Measurements from ENCODE around the gene NEDD4. TPM values are rescaled to one million over a fixed set of nuclear protein-coding genes. Genes with fewer than 3 reads are reported as not detected.
"Not testable (repeated sequence)": the region's sequence is repeated elsewhere in the genome, so short reads cannot be mapped to it uniquely, and the experiment has no call there.

NEDD4 gene
- polyA plus RNA-seq, 1 experiment, result 13.3 TPM

GRCh38 chr15:56014677-56015076, 21.3 kb upstream of the NEDD4 start:
- ChIA-PET POLR2A (no interaction called here), CTCF (no interaction called here)
- no peak for TF ChIP-seq CTCF (IDR thresholded peaks at IDR 0.05; ENCODE audit: insufficient read depth, low read depth, low read length)
- DNase-seq (ENCODE audit: low read depth), result no peak
- no peak overlapping the region for H3K4me3 ChIP-seq (ENCODE audit: low read depth, low read length)
- H3K27me3 ChIP-seq (ENCODE audit: control insufficient read depth, insufficient read depth, low read length), result no peaks in the 10 kb centered on the region
- no peaks in the 10 kb centered on the region for H3K36me3 ChIP-seq (ENCODE audit: control insufficient read depth, insufficient read depth, low read length)

GRCh38 chr15:56007053-56007452, 13.6 kb upstream of the NEDD4 start:
- H3K27me3 ChIP-seq (ENCODE audit: control insufficient read depth, insufficient read depth, low read length); DNase-seq (ENCODE audit: low read depth); POLR2A ChIA-PET; H3K36me3 ChIP-seq (ENCODE audit: control insufficient read depth, insufficient read depth, low read length); CTCF ChIA-PET: not testable (repeated sequence)
- H3K4me3 ChIP-seq (ENCODE audit: low read depth, low read length), result peak overlapping the region; percentile 37

GRCh38 chr15:56006371-56006770, 13.0 kb upstream of the NEDD4 start:
- H3K36me3 ChIP-seq (ENCODE audit: control insufficient read depth, insufficient read depth, low read length); POLR2A ChIA-PET; H3K27me3 ChIP-seq (ENCODE audit: control insufficient read depth, insufficient read depth, low read length); CTCF ChIA-PET; DNase-seq (ENCODE audit: low read depth): not testable (repeated sequence)
- peak overlapping the region; percentile 37 for H3K4me3 ChIP-seq (ENCODE audit: low read depth, low read length)

GRCh38 chr15:56004281-56004680, 10.9 kb upstream of the NEDD4 start:
- CTCF ChIA-PET; H3K27me3 ChIP-seq (ENCODE audit: control insufficient read depth, insufficient read depth, low read length); DNase-seq (ENCODE audit: low read depth); H3K4me3 ChIP-seq (ENCODE audit: low read depth, low read length); POLR2A ChIA-PET; H3K36me3 ChIP-seq (ENCODE audit: control insufficient read depth, insufficient read depth, low read length): not testable (repeated sequence)

GRCh38 chr15:56003777-56004176, 10.4 kb upstream of the NEDD4 start:
- H3K36me3 ChIP-seq (ENCODE audit: control insufficient read depth, insufficient read depth, low read length); POLR2A ChIA-PET; H3K4me3 ChIP-seq (ENCODE audit: low read depth, low read length); H3K27me3 ChIP-seq (ENCODE audit: control insufficient read depth, insufficient read depth, low read length); CTCF ChIA-PET; DNase-seq (ENCODE audit: low read depth): not testable (repeated sequence)

GRCh38 chr15:56003277-56003676, 9.9 kb upstream of the NEDD4 start:
- DNase-seq (ENCODE audit: low read depth); H3K4me3 ChIP-seq (ENCODE audit: low read depth, low read length); POLR2A ChIA-PET; H3K27me3 ChIP-seq (ENCODE audit: control insufficient read depth, insufficient read depth, low read length); H3K36me3 ChIP-seq (ENCODE audit: control insufficient read depth, insufficient read depth, low read length): not testable (repeated sequence)
- CTCF ChIA-PET, result interaction anchor here (1.2 kb wide), 1 partner anchor 9 kb away, joined by 6 read pairs; no protein-coding TSS in a partner anchor

- no peaks in the 10 kb centered on the region for H3K27me3 ChIP-seq (ENCODE audit: control insufficient read depth, insufficient read depth, low read length)
- no peak for DNase-seq (ENCODE audit: low read depth)
- no peak for TF ChIP-seq CTCF (IDR thresholded peaks at IDR 0.05; ENCODE audit: insufficient read depth, low read depth, low read length)
- no peaks in the 10 kb centered on the region for H3K36me3 ChIP-seq (ENCODE audit: control insufficient read depth, insufficient read depth, low read length)
- no peak overlapping the region for H3K4me3 ChIP-seq (ENCODE audit: low read depth, low read length)
- POLR2A ChIA-PET, result interaction anchor here (0.7 kb wide), 1 partner anchor 178 kb away, joined by 4 read pairs; no protein-coding TSS in a partner anchor
- CTCF ChIA-PET, result no interaction called here
These were observed 8.2 kb upstream of the NEDD4 start for GRCh38 chr15:56001471-56002078.

- CTCF ChIA-PET, result interaction anchor here (1.1 to 1.2 kb wide), 2 partner anchors 10 to 48 kb away, joined by 3 read pairs; no protein-coding TSS in a partner anchor
- DNase-seq (ENCODE audit: low read depth), result no peak
- Histone ChIP-seq H3K36me3 (ENCODE audit: control insufficient read depth, insufficient read depth, low read length) (no peaks in the 10 kb centered on the region), H3K27me3 (ENCODE audit: control insufficient read depth, insufficient read depth, low read length) (no peaks in the 10 kb centered on the region), H3K4me3 (ENCODE audit: low read depth, low read length) (no peak overlapping the region)
- POLR2A ChIA-PET, result no interaction called here
- TF ChIP-seq CTCF (IDR thresholded peaks at IDR 0.05; ENCODE audit: insufficient read depth, low read depth, low read length), result no peak
These were observed 6.2 kb upstream of the NEDD4 start for GRCh38 chr15:55999658-56000057.
